H1 (cell line): ENCODE results near the gene HNF1B. TPM values are rescaled to one million over a fixed set of nuclear protein-coding genes. Genes with fewer than 3 reads are reported as not detected.

Experiments
- CTCF ChIA-PET: fragments of 300-600 bp; sonication (Branson Sonifier 250); formaldehyde crosslinking; loops from one replicate; lab custom pipeline; 2021; ENCODE audit not compliant: partially characterized antibody; lab: Charles Lee
- POLR2A ChIA-PET: fragments of 300-600 bp; sonication (Branson Sonifier 250); formaldehyde crosslinking; loops from one replicate; lab custom pipeline; 2021; ENCODE audit warnings: inconsistent platforms; ENCODE audit not compliant: partially characterized antibody; lab: Charles Lee
- DNase-seq, 2 experiments: peaks; one replicate each; pipeline versions ENCODE4 v3.0.0 to v3.0.0-alpha.2; 2010 to 2022; ENCODE audit warnings: low spot score in 2 of 2, low read depth in 1 of 2, mixed read lengths in 1 of 2
- FAIRE-seq: peaks from 2 replicates; lab custom pipeline; 2011; peaks lifted over from hg19 to GRCh38; lab: Jason Lieb, UNC
- H2AFZ ChIP-seq: 2 replicates; pipeline ENCODE4 v1.8.1; 2012; ENCODE audit warnings: low read length, inconsistent platforms
- H2AK5ac ChIP-seq: 2 replicates; pipeline ENCODE4 v1.6.1; 2013; ENCODE audit warnings: low read depth, low read length
- H2BK120ac ChIP-seq: replicated peaks from 2 replicates; pipeline ENCODE3; 2013; ENCODE audit warnings: low read depth, low read length, inconsistent platforms
- H2BK12ac ChIP-seq: 2 replicates; pipeline ENCODE4 v1.6.1; 2013; ENCODE audit warnings: low read depth, low read length
- H2BK15ac ChIP-seq: 2 replicates; pipeline ENCODE4 v1.6.1; 2013; ENCODE audit warnings: low read length
- H2BK20ac ChIP-seq: 2 replicates; pipeline ENCODE4 v1.6.1; 2013; ENCODE audit warnings: low read length
- H2BK5ac ChIP-seq: 2 replicates; pipeline ENCODE4 v1.6.1; 2013; ENCODE audit warnings: low read depth, low read length
- H3K14ac ChIP-seq: 2 replicates; pipeline ENCODE4 v1.6.1; 2013; ENCODE audit warnings: inconsistent platforms; ENCODE audit not compliant: insufficient read length
- H3K18ac ChIP-seq: 2 replicates; pipeline ENCODE4 v1.6.1; 2013; ENCODE audit warnings: low read length; ENCODE audit errors: extremely low read depth
- H3K23ac ChIP-seq: 2 replicates; pipeline ENCODE4 v1.6.1; 2013; ENCODE audit warnings: inconsistent platforms; ENCODE audit not compliant: insufficient read length
- H3K23me2 ChIP-seq: 2 replicates; pipeline ENCODE4 v1.6.1; 2013; ENCODE audit warnings: low read depth, low read length
- H3K27ac ChIP-seq: 2 replicates; pipeline ENCODE4 v1.6.1; 2011; ENCODE audit warnings: low read depth, low read length, inconsistent platforms
- H3K27me3 ChIP-seq, 4 experiments: replicated peaks in 1 of 4; 1 replicate in 1 of 4; 2 replicates in 3 of 4; pipeline versions ENCODE4 v1.6.1 to v1.8.1; 2011 to 2013; ENCODE audit warnings: low read length in 3 of 4, mild to moderate bottlenecking in 3 of 4, inconsistent platforms in 2 of 4, mixed read lengths in 2 of 4, moderate library complexity in 1 of 4; ENCODE audit not compliant: control insufficient read depth in 3 of 4, insufficient read depth in 3 of 4; ENCODE audit errors: extremely low read depth in 1 of 4
- H3K36me3 ChIP-seq, 4 experiments: 2 replicates each; pipeline versions ENCODE4 v1.6.1 to v1.8.1; 2011 to 2013; ENCODE audit warnings: mild to moderate bottlenecking in 4 of 4, low read length in 3 of 4, moderate library complexity in 2 of 4, control low read depth in 1 of 4, inconsistent platforms in 1 of 4; ENCODE audit not compliant: insufficient read depth in 4 of 4, control insufficient read depth in 2 of 4
- H3K4ac ChIP-seq: replicated peaks from 2 replicates; pipeline ENCODE3; 2013; ENCODE audit warnings: low read length, low read depth, mixed read lengths, inconsistent platforms; ENCODE audit not compliant: insufficient read length
- H3K4me1 ChIP-seq, 4 experiments: replicated peaks in 1 of 4; 1 replicate in 1 of 4; 2 replicates in 3 of 4; pipeline versions ENCODE4 v1.6.1 to v1.8.1; 2011 to 2013; ENCODE audit warnings: low read length in 3 of 4, inconsistent platforms in 2 of 4, mixed read lengths in 1 of 4; ENCODE audit not compliant: insufficient read depth in 4 of 4, control insufficient read depth in 3 of 4
- H3K4me2 ChIP-seq, 2 experiments: 2 replicates each; pipeline versions ENCODE4 v1.6.1 to v1.8.1; 2011 to 2013; ENCODE audit warnings: low read depth in 2 of 2, low read length in 2 of 2, control low read depth in 1 of 2, inconsistent platforms in 1 of 2, mild to moderate bottlenecking in 1 of 2; ENCODE audit not compliant: insufficient read depth in 1 of 2
- H3K4me3 ChIP-seq, 4 experiments: fragments of 200-600, 300-600 bp in 1 of 4; sonication (generic), shearing (Covaris generic), sonication (Bioruptor Twin) in 1 of 4; 2 replicates each; pipeline versions ENCODE4 v1.5.1 to v1.8.1; 2011 to 2016; ENCODE audit warnings: low read length in 4 of 4, low read depth in 3 of 4, control low read depth in 2 of 4, inconsistent platforms in 2 of 4, mild to moderate bottlenecking in 2 of 4, mixed read lengths in 1 of 4, moderate library complexity in 1 of 4; ENCODE audit not compliant: insufficient read depth in 2 of 4; ENCODE audit errors: extremely low read depth in 1 of 4
- H3K56ac ChIP-seq: replicated peaks from 2 replicates; pipeline ENCODE3; 2013; ENCODE audit warnings: low read depth, mild to moderate bottlenecking, mixed read lengths, low read length, inconsistent platforms; ENCODE audit not compliant: insufficient read length
- H3K79me1 ChIP-seq: 2 replicates; pipeline ENCODE4 v1.6.1; 2013; ENCODE audit warnings: low read depth, low read length, control low read depth
- H3K79me2 ChIP-seq, 2 experiments: 2 replicates each; pipeline versions ENCODE4 v1.6.1 to v1.8.1; 2012 to 2013; ENCODE audit warnings: low read length in 2 of 2, mild to moderate bottlenecking in 2 of 2, inconsistent platforms in 1 of 2; ENCODE audit not compliant: insufficient read depth in 2 of 2, control insufficient read depth in 1 of 2
- H3K9ac ChIP-seq, 4 experiments: replicated peaks in 1 of 4; 1 replicate in 1 of 4; 2 replicates in 3 of 4; pipeline versions ENCODE4 v1.6.1 to v1.8.1; 2011 to 2013; ENCODE audit warnings: low read depth in 3 of 4, low read length in 3 of 4, control low read depth in 2 of 4, mild to moderate bottlenecking in 2 of 4, moderate library complexity in 2 of 4, inconsistent platforms in 1 of 4; ENCODE audit errors: extremely low read depth in 1 of 4
- H3K9me3 ChIP-seq, 2 experiments: 2 replicates each; pipeline versions ENCODE4 v1.6.1 to v1.8.1; 2012 to 2013; ENCODE audit warnings: mild to moderate bottlenecking in 2 of 2, moderate library complexity in 2 of 2, control low read depth in 1 of 2, inconsistent platforms in 1 of 2, low read depth in 1 of 2, low read length in 1 of 2, mixed read lengths in 1 of 2; ENCODE audit not compliant: insufficient read depth in 2 of 2
- H4K20me1 ChIP-seq, 2 experiments: replicated peaks in 1 of 2; 2 replicates each; pipeline versions ENCODE3 to v1.8.1; 2011 to 2013; ENCODE audit warnings: inconsistent platforms in 2 of 2, low read length in 2 of 2, mild to moderate bottlenecking in 1 of 2; ENCODE audit not compliant: insufficient read depth in 2 of 2, control insufficient read depth in 1 of 2
- H4K5ac ChIP-seq: 2 replicates; pipeline ENCODE4 v1.6.1; 2013; ENCODE audit warnings: low read length, low read depth, mixed read lengths, inconsistent platforms; ENCODE audit not compliant: insufficient read length
- H4K8ac ChIP-seq: 2 replicates; pipeline ENCODE4 v1.8.0; 2013; ENCODE audit warnings: mild to moderate bottlenecking, moderate library complexity, low read length, inconsistent platforms; ENCODE audit not compliant: insufficient read depth; ENCODE audit errors: extremely low read depth
- H4K91ac ChIP-seq: replicated peaks from 2 replicates; pipeline ENCODE3; 2013; ENCODE audit warnings: low read length, mixed read lengths, inconsistent platforms; ENCODE audit not compliant: insufficient read length
- CBX5 ChIP-seq: fragments of 300-800, 300-1000 bp; sonication (generic); IDR thresholded peaks from 2 replicates; pipeline ENCODE4 v1.7.1; 2016; ENCODE audit warnings: antibody characterized with exemption, low read length, low read depth
- CEBPB ChIP-seq: IDR thresholded peaks from 2 replicates; pipeline ENCODE4 v1.6.1; 2012; ENCODE audit warnings: low read depth, low read length
- JUND ChIP-seq: IDR thresholded peaks from 2 replicates; pipeline ENCODE4 v1.6.1; 2011; ENCODE audit warnings: mild to moderate bottlenecking, improper control_type of control experiment, low read length
- KDM5A ChIP-seq: fragments of 200-600 bp; IDR thresholded peaks from 2 replicates; pipeline ENCODE4 v1.7.1; 2012; ENCODE audit warnings: mild to moderate bottlenecking, low read length, inconsistent platforms, mixed read lengths
- SIN3A ChIP-seq, 2 experiments: IDR thresholded peaks in 1 of 2; conservative IDR thresholded peaks in 1 of 2; 2 replicates each; pipeline ENCODE4 v1.6.1; 2011 to 2012; ENCODE audit warnings: low read length in 2 of 2, improper control_type of control experiment in 1 of 2, low read depth in 1 of 2, mild to moderate bottlenecking in 1 of 2
- SP2 ChIP-seq: IDR thresholded peaks from 2 replicates; pipeline ENCODE4 v1.6.1; 2012; ENCODE audit warnings: mild to moderate bottlenecking, low read length, inconsistent platforms
- WGBS, 2 experiments: shearing (Covaris generic) in 1 of 2; methylation state at CpG; one replicate each; pipeline versions ENCODE4 v1.1.6 to v1.1.7; 2013 to 2015; ENCODE audit warnings: low lambda C conversion rate in 2 of 2, mixed read lengths in 2 of 2, inconsistent platforms in 1 of 2, low coverage in 1 of 2, missing lambda C conversion rate in 1 of 2; ENCODE audit not compliant: insufficient replicate concordance in 2 of 2, insufficient coverage in 1 of 2, insufficient read length in 1 of 2; ENCODE audit errors: extremely low coverage in 1 of 2, missing lambda C conversion rate in 1 of 2; 5-methylcytosine and 5-hydroxymethylcytosine counted together
- polyA plus RNA-seq, 7 experiments: library from polyadenylated mRNA; depleted of rRNA in 3 of 7; stranded (reverse) in 5 of 7; unstranded in 2 of 7; fragments of >200 nt in 5 of 7; fragments of 200-250 nt in 2 of 7; gene quantifications; 1 replicate in 5 of 7; 2 replicates in 1 of 7; 4 replicates in 1 of 7; pipeline versions ENCODE4 v1.2.1 to v1.2.3, GENCODE V29; 2011 to 2013; ENCODE audit warnings: missing spikeins in 2 of 7, mixed read lengths in 2 of 7
- total RNA-seq: library from RNA; stranded (reverse); fragmentation: NEBNext Ultra II Directional; extraction: Animal tissue kit (Norgen Biotek cat#: 25700); gene quantifications from 2 replicates; pipeline ENCODE4 v1.2.1, GENCODE V29; 2021

The HNF1B gene
- total and polyA plus RNA-seq, 2 of the 8 experiments (the other 6 are each of a cell fraction or from before 2014, with no cell fraction given), result 0.13 to 0.30 TPM

- H4K91ac ChIP-seq, result no peak overlapping the region
- H3K4me2 ChIP-seq, result no peak overlapping the region
- DNase-seq (no peak), FAIRE-seq (no peak)
- no peak overlapping the region for H2BK120ac ChIP-seq
- ChIA-PET POLR2A (no interaction called here), CTCF (interaction anchor here (1.1 to 1.4 kb wide), 3 partner anchors 12 to 74 kb away, joined by 3 to 4 read pairs (median 4); no protein-coding TSS in a partner anchor)
- 80% methylated on average over 1 of the region's 1 CpG; no CpG with 5 or more reads in 1 of the 2 experiments for WGBS, 2 experiments
- peaks cover 11 to 15% of the 10 kb centered on the region in 2 experiments; a peak in 3 of 4 replicates for H3K9me3 ChIP-seq
- H2BK5ac ChIP-seq, result no peak overlapping the region
- no peak overlapping the region for H3K14ac ChIP-seq
- H3K18ac ChIP-seq, result no peak overlapping the region
- no peak overlapping the region for H3K9ac ChIP-seq
- no peak overlapping the region for H2BK20ac ChIP-seq
- no peak overlapping the region for H3K27ac ChIP-seq
- no peak overlapping the region for H2BK15ac ChIP-seq
- TF ChIP-seq CEBPB (no peak), KDM5A (no peak), SP2 (no peak), JUND (no peak), CBX5 (no peak), SIN3A (conservative IDR thresholded peaks at IDR 0.05 in 1 of 2, IDR thresholded peaks at IDR 0.05 in 1 of 2; ENCODE audit: low read depth in 1 of 2, low read length in 2 of 2) (no peak)
- no peak overlapping the region for H3K23ac ChIP-seq
- no peaks in the 10 kb centered on the region for H3K79me1 ChIP-seq
- no peak overlapping the region for H4K5ac ChIP-seq
- H3K23me2 ChIP-seq, result no peaks in the 10 kb centered on the region; the same call in 1 of the 2 replicates
- H3K56ac ChIP-seq, result no peak overlapping the region
- no peak overlapping the region for H3K4me3 ChIP-seq
- no peak overlapping the region for H4K8ac ChIP-seq
- H3K4me1 ChIP-seq, result no peaks in the 10 kb centered on the region
- no peak overlapping the region for H2AK5ac ChIP-seq
- no peaks in the 10 kb centered on the region for H4K20me1 ChIP-seq
- no peak overlapping the region for H2BK12ac ChIP-seq
- no peaks in the 10 kb centered on the region for H3K79me2 ChIP-seq
- no peak overlapping the region for H2AFZ ChIP-seq
- H3K36me3 ChIP-seq, result no peaks in the 10 kb centered on the region
- H3K27me3 ChIP-seq, result no peaks in the 10 kb centered on the region; a peak in 1 of 7 replicates
- no peak overlapping the region for H3K4ac ChIP-seq
Observed at GRCh38 chr17:37695726-37696125, 49.1 kb downstream of the HNF1B start.
